ENCODE measurements around the gene CPA3.

GRCh38 chr3:148925845-148926244, 60.7 kb downstream of the CPA3 start:
- no peak for TF ChIP-seq CTCF (conservative IDR thresholded peaks at IDR 0.05; ENCODE audit: low read depth, low read length)
- no peak for TF ChIP-seq EZH2 (IDR thresholded peaks at IDR 0.05; ENCODE audit: borderline replicate concordance, low read depth, low read length, poor library complexity, severe bottlenecking)
